CD14-positive monocyte (primary cell): ENCODE measurements around the gene F10. TPM values are rescaled to one million over a fixed set of nuclear protein-coding genes. Genes with fewer than 3 reads are reported as not detected.

Experiments
- DNase-seq, 3 donors: peaks; one replicate each; pipeline ENCODE4 v3.0.0-alpha.2; 2011 to 2022
- H2AFZ ChIP-seq: 2 replicates; pipeline ENCODE4 v1.6.0; 2012; ENCODE audit warnings: mild to moderate bottlenecking, low read depth, low read length, inconsistent platforms; ENCODE audit not compliant: insufficient read depth, poor library complexity, severe bottlenecking
- H3K27ac ChIP-seq, 2 donors: 1 replicate in 1 of 2; 2 replicates in 1 of 2; pipeline ENCODE4 v1.5.1; 2012 to 2013; ENCODE audit warnings: low read length in 2 of 2, control low read depth in 1 of 2, inconsistent platforms in 1 of 2, low read depth in 1 of 2, mild to moderate bottlenecking in 1 of 2
- H3K27me3 ChIP-seq, 2 donors: one replicate each; pipeline versions ENCODE4 v1.6.0 to v1.6.1; 2011 to 2013; ENCODE audit warnings: low read length in 2 of 2; ENCODE audit not compliant: control insufficient read depth in 2 of 2, insufficient read depth in 2 of 2
- H3K36me3 ChIP-seq, 2 donors: replicated peaks in 1 of 2; 1 replicate in 1 of 2; 2 replicates in 1 of 2; pipeline versions ENCODE4 v1.5.1 to v1.6.1; 2012 to 2013; ENCODE audit warnings: low read length in 2 of 2, control low read depth in 1 of 2, inconsistent platforms in 1 of 2, mild to moderate bottlenecking in 1 of 2; ENCODE audit not compliant: insufficient read depth in 2 of 2, control insufficient read depth in 1 of 2
- H3K4me1 ChIP-seq, 2 donors: 1 replicate in 1 of 2; 2 replicates in 1 of 2; pipeline versions ENCODE4 v1.5.1 to v1.6.1; 2012 to 2013; ENCODE audit warnings: low read length in 2 of 2, control low read depth in 1 of 2, inconsistent platforms in 1 of 2, mild to moderate bottlenecking in 1 of 2, moderate library complexity in 1 of 2; ENCODE audit not compliant: insufficient read depth in 2 of 2, control insufficient read depth in 1 of 2
- H3K4me2 ChIP-seq: replicated peaks from 2 replicates; pipeline ENCODE3; 2012; ENCODE audit warnings: low read length, moderate library complexity, mild to moderate bottlenecking; ENCODE audit not compliant: poor library complexity, severe bottlenecking; ENCODE audit errors: extremely low read depth
- H3K4me3 ChIP-seq, 3 experiments: fragments of 200-600 bp in 1 of 3; sonication (generic) in 1 of 3; replicated peaks in 1 of 3; 1 replicate in 2 of 3; 2 replicates in 1 of 3; pipeline ENCODE4 v1.5.1; 2011 to 2013; ENCODE audit warnings: low read length in 3 of 3, mild to moderate bottlenecking in 3 of 3, control low read depth in 2 of 3, low read depth in 2 of 3, inconsistent platforms in 1 of 3, moderate library complexity in 1 of 3
- H3K79me2 ChIP-seq: 2 replicates; pipeline ENCODE4 v1.6.0; 2012; ENCODE audit warnings: mild to moderate bottlenecking, control low read depth, inconsistent platforms, low read length, moderate library complexity; ENCODE audit not compliant: insufficient read depth
- H3K9ac ChIP-seq: 2 replicates; pipeline ENCODE4 v1.6.0; 2017; ENCODE audit warnings: low read length, mild to moderate bottlenecking; ENCODE audit not compliant: insufficient read depth, poor library complexity, severe bottlenecking
- H3K9me3 ChIP-seq, 2 donors: replicated peaks in 1 of 2; 1 replicate in 1 of 2; 2 replicates in 1 of 2; pipeline versions ENCODE4 v1.5.1 to v1.6.1; 2012 to 2013; ENCODE audit warnings: low read length in 2 of 2, control low read depth in 1 of 2; ENCODE audit not compliant: control insufficient read depth in 1 of 2, insufficient read depth in 1 of 2
- H4K20me1 ChIP-seq: 2 replicates; pipeline ENCODE4 v1.6.0; 2012; ENCODE audit warnings: mild to moderate bottlenecking, low read length, control low read depth, moderate library complexity; ENCODE audit not compliant: insufficient read depth
- H3K27ac Mint-ChIP-seq, 7 donors: one replicate each; pipeline ENCODE4 v1.8.0; 2020; ENCODE audit warnings: mild to moderate bottlenecking in 7 of 7, mixed read lengths in 7 of 7, moderate library complexity in 6 of 7, inconsistent platforms in 2 of 7
- H3K27me3 Mint-ChIP-seq, 3 donors: one replicate each; pipeline ENCODE4 v1.8.0; 2021 to 2022; ENCODE audit warnings: low read depth in 3 of 3, mild to moderate bottlenecking in 3 of 3, mixed read lengths in 3 of 3, moderate library complexity in 3 of 3, inconsistent platforms in 1 of 3
- H3K36me3 Mint-ChIP-seq, 2 donors: one replicate each; pipeline ENCODE4 v1.8.0; 2020; ENCODE audit warnings: mixed read lengths in 2 of 2, inconsistent platforms in 1 of 2, mild to moderate bottlenecking in 1 of 2
- H3K4me1 Mint-ChIP-seq: one replicate; pipeline ENCODE4 v1.8.0; 2020; ENCODE audit warnings: mild to moderate bottlenecking, mixed read lengths
- H3K4me3 Mint-ChIP-seq, 2 donors: one replicate each; pipeline ENCODE4 v1.8.0; 2020; ENCODE audit warnings: mild to moderate bottlenecking in 2 of 2, mixed read lengths in 2 of 2, moderate library complexity in 1 of 2
- H3K9me3 Mint-ChIP-seq, 7 donors: one replicate each; pipeline ENCODE4 v1.8.0; 2020 to 2022; ENCODE audit warnings: mixed read lengths in 7 of 7, mild to moderate bottlenecking in 6 of 7, moderate library complexity in 6 of 7, inconsistent platforms in 2 of 7
- WGBS: methylation state at CpG from one replicate; pipeline ENCODE4 v1.1.5; 2013; ENCODE audit warnings: missing lambda C conversion rate; ENCODE audit not compliant: insufficient coverage; 5-methylcytosine and 5-hydroxymethylcytosine counted together
- intact Hi-C, 2 donors: fragments of 100-400 bp; cut with micrococcal nuclease; formaldehyde crosslinking; loops; one replicate each; pipeline versions ENCODE4 v1.15.0 to v1.15.1; 2023
- polyA plus RNA-seq, 3 donors: library from polyadenylated mRNA; depleted of rRNA in 1 of 3; unstranded in 2 of 3; stranded (reverse) in 1 of 3; fragments of 300-500 nt in 2 of 3; fragments of >200 nt in 1 of 3; fragmentation: Illumina TruSeq in 2 of 3; gene quantifications; 1 replicate in 2 of 3; 2 replicates in 1 of 3; pipeline ENCODE4 v1.2.3, GENCODE V29; 2012 to 2021
- TF ChIP-seq, protein P1 (sequence below): fragments of 200-600 bp; IDR thresholded peaks from one replicate; pipeline ENCODE4 v1.8.0; 2022; ENCODE audit warnings: antibody characterized with exemption, mild to moderate bottlenecking

The F10 gene
- polyA plus RNA-seq, 3 donors = not detected

DNA sequence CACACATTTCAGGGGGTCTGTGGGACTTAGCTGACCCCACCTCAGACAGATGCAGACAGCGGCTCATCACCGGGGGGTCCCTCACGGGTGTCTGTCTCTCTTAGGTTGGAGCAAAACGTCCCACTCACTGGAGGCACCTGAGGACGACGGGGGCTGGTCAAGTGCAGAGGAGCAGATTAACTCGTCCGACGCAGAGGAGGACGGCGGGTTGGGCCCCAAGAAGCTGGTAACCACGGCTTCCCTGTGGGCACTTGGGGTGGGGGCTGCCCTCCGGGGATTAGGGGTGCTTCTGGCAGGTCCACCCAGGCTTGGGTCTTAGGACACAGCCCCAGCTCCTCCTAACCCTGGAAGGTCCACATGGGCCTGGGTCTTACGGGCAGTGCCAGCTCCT is 28.2 kb upstream of the F10 start:
- H3K4me1 ChIP-seq = no peaks in the 10 kb centered on the region
- intact Hi-C loops = no loop called here
- H3K4me3 Mint-ChIP-seq = no peak overlapping the region
- WGBS = 95% methylated on average over 14 of the region's 14 CpGs
- H3K79me2 ChIP-seq = no peaks in the 10 kb centered on the region
- no peaks in the 10 kb centered on the region for H3K36me3 Mint-ChIP-seq
- TF ChIP-seq, protein P1, sequence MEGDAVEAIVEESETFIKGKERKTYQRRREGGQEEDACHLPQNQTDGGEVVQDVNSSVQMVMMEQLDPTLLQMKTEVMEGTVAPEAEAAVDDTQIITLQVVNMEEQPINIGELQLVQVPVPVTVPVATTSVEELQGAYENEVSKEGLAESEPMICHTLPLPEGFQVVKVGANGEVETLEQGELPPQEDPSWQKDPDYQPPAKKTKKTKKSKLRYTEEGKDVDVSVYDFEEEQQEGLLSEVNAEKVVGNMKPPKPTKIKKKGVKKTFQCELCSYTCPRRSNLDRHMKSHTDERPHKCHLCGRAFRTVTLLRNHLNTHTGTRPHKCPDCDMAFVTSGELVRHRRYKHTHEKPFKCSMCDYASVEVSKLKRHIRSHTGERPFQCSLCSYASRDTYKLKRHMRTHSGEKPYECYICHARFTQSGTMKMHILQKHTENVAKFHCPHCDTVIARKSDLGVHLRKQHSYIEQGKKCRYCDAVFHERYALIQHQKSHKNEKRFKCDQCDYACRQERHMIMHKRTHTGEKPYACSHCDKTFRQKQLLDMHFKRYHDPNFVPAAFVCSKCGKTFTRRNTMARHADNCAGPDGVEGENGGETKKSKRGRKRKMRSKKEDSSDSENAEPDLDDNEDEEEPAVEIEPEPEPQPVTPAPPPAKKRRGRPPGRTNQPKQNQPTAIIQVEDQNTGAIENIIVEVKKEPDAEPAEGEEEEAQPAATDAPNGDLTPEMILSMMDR = no peak
- H3K4me1 Mint-ChIP-seq = no peaks in the 10 kb centered on the region
- H2AFZ ChIP-seq = no peak overlapping the region
- no peak for DNase-seq
- no peaks in the 10 kb centered on the region for H3K36me3 ChIP-seq
- H3K4me2 ChIP-seq = no peak overlapping the region
- no peak overlapping the region for H3K27ac ChIP-seq
- no peaks in the 10 kb centered on the region for H3K9me3 ChIP-seq
- H3K9ac ChIP-seq = no peak overlapping the region
- H3K27ac Mint-ChIP-seq = no peak overlapping the region
- H3K27me3 ChIP-seq = no peaks in the 10 kb centered on the region
- H3K27me3 Mint-ChIP-seq = peaks cover 0 to 2% (median 0%) of the 10 kb centered on the region in 3 donors
- no peaks in the 10 kb centered on the region for H4K20me1 ChIP-seq
- H3K4me3 ChIP-seq = no peak overlapping the region
- H3K9me3 Mint-ChIP-seq = no peaks in the 10 kb centered on the region

GRCh38 chr13:113095146-113096051 is 27.2 kb upstream of the F10 start:
- WGBS = 99% methylated on average over 19 of the region's 25 CpGs
- H3K9me3 Mint-ChIP-seq = no peaks in the 10 kb centered on the region

More at GRCh38 chr13:113095146-113096051, 27.2 kb upstream of the F10 start:
- TF ChIP-seq, protein P1 = no peak
- Mint-ChIP-seq H3K4me1 (no peaks in the 10 kb centered on the region), H3K27me3 (peaks cover 0 to 2% (median 2%) of the 10 kb centered on the region in 3 donors), H3K27ac (no peak overlapping the region), H3K4me3 (no peak overlapping the region), H3K36me3 (no peaks in the 10 kb centered on the region)
- Histone ChIP-seq H3K36me3 (no peaks in the 10 kb centered on the region), H3K4me2 (no peak overlapping the region), H2AFZ (no peak overlapping the region), H4K20me1 (no peaks in the 10 kb centered on the region), H3K27me3 (no peaks in the 10 kb centered on the region), H3K9ac (no peak overlapping the region), H3K9me3 (no peaks in the 10 kb centered on the region), H3K27ac (no peak overlapping the region), H3K4me1 (no peaks in the 10 kb centered on the region), H3K4me3 (no peak overlapping the region), H3K79me2 (no peaks in the 10 kb centered on the region)
- no peak for DNase-seq
- intact Hi-C loops = no loop called here
